T-helper 1 cell (primary cell): ENCODE measurements around the gene MALT1.

Source experiments
- DNase-seq, 5 donors: peaks; one replicate each; pipeline ENCODE4 v3.0.0-alpha.2; 2012 to 2020

MALT1 gene

DNA sequence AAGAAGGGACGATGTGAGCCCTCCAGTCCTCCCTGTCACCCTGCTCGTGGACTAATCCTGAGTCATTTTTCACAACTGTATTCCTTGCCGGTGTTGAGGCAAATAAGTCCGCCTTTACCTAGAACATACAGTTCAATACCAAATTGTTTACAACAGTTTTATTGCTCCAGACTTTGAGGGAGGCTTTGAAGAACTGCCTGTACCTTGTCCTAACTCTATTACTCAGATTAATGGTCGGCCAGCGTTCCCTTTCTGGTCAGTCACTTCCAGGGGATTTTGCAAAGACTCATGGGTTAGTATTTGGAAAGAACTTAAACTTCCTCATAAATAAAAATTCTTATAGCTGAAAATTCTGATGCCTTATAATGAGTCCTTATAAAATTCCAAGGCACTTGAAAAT lies 108.3 kb downstream of the MALT1 start:
- no peak for DNase-seq

- DNase-seq, result no peak
Observed at GRCh38 chr18:58780045-58780444, 108.8 kb downstream of the MALT1 start.

DNA sequence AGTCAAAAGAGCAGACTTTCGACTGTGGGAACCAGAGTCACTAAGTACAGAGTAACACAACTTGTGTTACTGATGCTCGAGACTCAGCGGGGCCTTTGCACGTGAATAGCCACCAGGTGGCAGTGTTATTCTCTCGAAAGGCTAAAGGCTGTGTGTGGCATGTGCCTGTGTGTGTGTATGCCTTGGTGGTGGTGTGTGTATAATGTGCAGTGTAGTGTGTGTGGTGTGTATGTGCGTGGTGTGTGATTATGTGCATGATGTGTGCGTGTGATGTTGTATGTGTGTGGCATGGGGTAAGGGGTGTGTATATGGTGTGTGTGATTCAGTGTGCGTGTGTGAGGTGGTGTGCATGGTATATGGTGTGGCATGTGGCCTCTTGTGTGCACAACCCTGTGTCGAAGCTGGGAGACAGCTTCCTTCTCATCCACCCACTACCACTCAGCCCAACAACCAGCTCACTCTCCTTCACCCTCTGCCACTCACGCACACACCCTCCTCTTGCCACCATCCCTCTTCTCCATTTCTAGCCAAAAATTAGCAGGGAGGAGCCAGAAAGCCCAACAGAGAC lies 110.4 kb downstream of the MALT1 start:
- peak in 4 of 5 donors; percentile 32 to 63 (median 50) for DNase-seq

DNA sequence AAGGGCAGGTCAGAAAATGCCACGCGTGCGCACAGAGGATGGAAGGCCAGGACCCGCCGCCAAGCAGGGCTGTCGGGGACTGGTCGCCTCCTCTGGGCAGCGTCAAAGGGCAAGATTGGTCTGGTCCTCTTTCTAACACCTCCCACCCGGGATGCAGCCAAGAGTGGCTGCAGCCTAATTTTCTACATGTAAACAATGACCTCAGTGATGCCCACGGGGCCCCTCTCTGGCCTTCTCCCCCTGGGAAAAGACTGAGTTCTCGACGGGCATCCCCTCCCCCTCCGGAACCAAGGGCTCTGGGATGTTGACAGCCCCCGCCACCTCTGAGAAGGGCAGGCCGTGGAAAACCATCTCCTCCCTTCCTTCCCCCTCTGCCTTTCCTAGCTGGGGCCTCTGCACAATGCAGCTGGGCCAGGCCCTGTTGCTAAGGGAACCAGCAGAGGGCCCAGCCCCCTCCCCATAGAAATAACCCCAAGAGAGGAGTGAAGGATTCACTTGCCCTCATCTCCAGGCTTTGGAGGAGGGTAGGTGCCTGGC lies 113.4 kb downstream of the MALT1 start:
- DNase-seq, result no peak

- DNase-seq, result no peak
Observed at GRCh38 chr18:58785171-58785805, 114.0 kb downstream of the MALT1 start.

GRCh38 chr18:58785870-58786269 lies 114.6 kb downstream of the MALT1 start:
- no peak for DNase-seq

GRCh38 chr18:58787536-58788149 lies 116.4 kb downstream of the MALT1 start:
- no peak for DNase-seq

DNA sequence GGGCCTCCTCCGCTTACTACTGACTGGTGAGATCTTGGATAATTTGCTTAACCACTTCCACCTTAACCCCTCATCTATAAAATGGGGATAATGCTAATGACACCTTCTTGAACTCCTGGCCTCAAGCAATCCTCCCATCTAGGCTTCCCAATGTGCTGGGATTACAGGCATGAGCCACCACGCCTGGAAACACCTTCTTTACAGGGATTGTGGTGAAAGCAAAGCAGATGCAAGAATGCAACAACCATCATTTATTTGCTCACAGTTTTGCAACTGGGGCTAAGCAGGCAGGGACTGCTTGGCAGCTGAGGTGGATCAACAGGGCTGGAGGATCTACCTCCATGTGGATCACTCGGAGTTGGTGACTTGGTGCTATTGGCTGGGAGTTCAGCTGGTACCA lies 117.2 kb downstream of the MALT1 start:
- no peak for DNase-seq

GRCh38 chr18:58788971-58789875 lies 118.0 kb downstream of the MALT1 start:
- DNase-seq, result no peak

- no peak for DNase-seq
Observed at GRCh38 chr18:58789876-58790240, 118.6 kb downstream of the MALT1 start.

DNA sequence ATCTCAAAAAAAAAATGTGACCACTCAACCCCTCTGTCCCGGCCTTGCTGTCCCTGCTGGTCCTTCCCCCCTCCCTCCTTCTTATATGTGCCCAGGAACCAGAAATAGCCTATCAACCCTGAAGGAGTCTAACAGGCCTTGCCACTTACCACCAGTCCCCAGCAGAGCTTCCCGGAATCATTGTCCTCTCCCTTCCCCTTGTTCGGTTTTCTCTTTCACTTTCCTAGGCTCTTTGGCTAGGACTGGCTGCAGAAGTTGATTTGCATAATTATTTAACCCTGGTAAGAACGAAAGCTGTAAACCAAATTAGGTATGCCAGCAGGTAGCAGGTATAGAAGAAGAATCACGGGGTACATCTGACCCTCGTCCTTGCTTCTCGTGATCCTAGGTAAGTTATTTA lies 120.8 kb downstream of the MALT1 start:
- no peak for DNase-seq

GRCh38 chr18:58793361-58793760 lies 122.1 kb downstream of the MALT1 start:
- DNase-seq, result no peak

GRCh38 chr18:58796220-58796619 lies 125.0 kb downstream of the MALT1 start:
- DNase-seq, result no peak

DNA sequence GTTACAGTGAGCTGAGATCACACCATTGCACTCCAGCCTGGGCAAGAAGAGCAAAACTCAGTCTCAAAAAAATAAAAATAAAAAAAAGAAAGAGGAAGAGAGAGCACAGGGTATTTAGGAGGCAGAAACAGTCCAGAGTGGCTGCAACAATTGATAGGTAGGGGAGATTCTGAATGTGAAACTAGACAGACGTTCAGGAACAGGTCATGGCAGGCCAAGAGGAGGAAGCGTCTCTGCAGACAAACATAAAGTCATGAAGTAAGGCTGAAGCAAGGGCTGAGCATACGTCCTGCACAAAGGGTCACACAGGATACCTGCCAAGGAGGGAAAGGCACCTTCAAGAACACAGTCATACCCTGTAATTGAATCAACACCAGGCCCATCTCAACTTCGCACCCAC lies 129.3 kb downstream of the MALT1 start:
- no peak for DNase-seq

DNA sequence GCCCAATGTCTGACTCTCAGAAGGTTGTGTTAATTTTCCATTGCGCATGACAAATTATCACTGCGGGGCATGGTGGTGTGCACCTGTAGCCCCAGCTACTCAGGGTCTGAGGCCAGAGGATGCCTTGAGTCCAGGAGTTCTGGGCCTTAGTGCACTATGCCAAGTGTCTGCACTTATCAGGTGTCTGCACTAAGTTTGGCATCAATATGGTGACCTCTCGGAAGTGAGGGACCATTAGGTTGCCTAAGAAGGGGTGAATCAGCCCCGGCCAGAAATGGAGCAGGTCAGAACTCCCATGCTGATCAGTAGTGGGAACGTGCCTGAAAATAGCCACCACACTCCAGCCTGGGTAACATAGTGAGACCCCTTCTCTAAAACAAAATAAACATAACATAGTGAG lies 131.7 kb downstream of the MALT1 start:
- DNase-seq, result no peak

DNA sequence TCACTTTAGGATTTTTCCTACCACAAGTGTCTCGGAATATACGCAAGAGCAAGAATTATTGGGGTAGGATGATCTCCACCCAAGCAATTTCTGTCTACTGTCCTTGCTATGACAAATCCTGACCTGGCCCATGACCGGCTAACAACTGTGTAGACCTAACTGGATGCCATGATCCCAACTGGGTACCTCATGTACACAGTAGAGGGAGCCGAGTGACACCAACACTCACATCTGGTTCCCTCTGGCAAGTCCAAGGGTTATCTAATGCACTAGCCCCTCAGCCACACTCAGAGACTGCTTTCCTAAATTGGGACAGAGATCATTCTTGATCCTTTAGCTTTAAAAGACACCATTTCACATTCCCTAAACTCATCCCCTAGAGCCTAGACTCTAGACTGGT lies 132.7 kb downstream of the MALT1 start:
- DNase-seq, result no peak
